WTC11 (cell line): ENCODE results near the gene TMPRSS12. TPM values are rescaled to one million over a fixed set of nuclear protein-coding genes. Genes with fewer than 3 reads are reported as not detected.

Experiments used
- ATAC-seq: fragments of 200-7000 bp; cut with Tn5 transposase; 2 replicates; pipeline ENCODE4 v1.10.0; 2021; ENCODE audit warnings: mild to moderate bottlenecking, moderate library complexity
- CTCF ChIA-PET: fragments of 300-600 bp; sonication (Branson Sonifier 250); formaldehyde crosslinking; loops from one replicate; lab custom pipeline; 2021; ENCODE audit warnings: antibody characterized with exemption; lab: Charles Lee
- POLR2A ChIA-PET: fragments of 350-600 bp; sonication (Branson Sonifier 250); formaldehyde crosslinking; loops from one replicate; lab custom pipeline; 2021; ENCODE audit warnings: antibody characterized with exemption; lab: Charles Lee
- DNase-seq: peaks from one replicate; pipeline ENCODE4 v3.0.0; 2021; ENCODE audit warnings: low spot score
- H3K27ac Mint-ChIP-seq: 2 replicates; pipeline ENCODE4 v1.8.0; 2021; ENCODE audit warnings: mixed read lengths
- H3K27me3 Mint-ChIP-seq: 2 replicates; pipeline ENCODE4 v1.8.0; 2021; ENCODE audit warnings: low read depth, mild to moderate bottlenecking, moderate library complexity, mixed read lengths
- H3K36me3 Mint-ChIP-seq: 2 replicates; pipeline ENCODE4 v1.8.0; 2021; ENCODE audit warnings: mixed read lengths
- H3K4me1 Mint-ChIP-seq: 2 replicates; pipeline ENCODE4 v1.8.0; 2022; ENCODE audit warnings: mixed read lengths
- H3K4me3 Mint-ChIP-seq: 2 replicates; pipeline ENCODE4 v1.8.0; 2021; ENCODE audit warnings: mild to moderate bottlenecking, moderate library complexity, mixed read lengths
- H3K9me3 Mint-ChIP-seq: 2 replicates; pipeline ENCODE4 v1.8.0; 2021; ENCODE audit warnings: mixed read lengths
- CREM ChIP-seq: sonication (generic); formaldehyde crosslinking; IDR thresholded peaks from 2 replicates; pipeline ENCODE4 v1.8.1; 2022; ENCODE audit warnings: mild to moderate bottlenecking, missing genetic modification reagents, moderate library complexity
- ETV6 ChIP-seq: sonication (generic); formaldehyde crosslinking; IDR thresholded peaks from 2 replicates; pipeline ENCODE4 v1.8.1; 2022; ENCODE audit warnings: mild to moderate bottlenecking, missing genetic modification reagents
- IRF2 ChIP-seq: sonication (generic); formaldehyde crosslinking; IDR thresholded peaks from 2 replicates; pipeline ENCODE4 v1.8.0; 2022; ENCODE audit warnings: low read depth, missing genetic modification reagents, borderline replicate concordance
- JAZF1 ChIP-seq: fragments of 250-450 bp; sonication (Bioruptor Pico); IDR thresholded peaks from 2 replicates; pipeline ENCODE4 v1.9.0; 2021; ENCODE audit warnings: moderate library complexity, mild to moderate bottlenecking, inconsistent platforms
- NFATC4 ChIP-seq: fragments of 250-450 bp; sonication (Bioruptor Pico); IDR thresholded peaks from 2 replicates; pipeline ENCODE4 v1.9.0; 2021; ENCODE audit warnings: mild to moderate bottlenecking
- NFE2L1 ChIP-seq: sonication (generic); formaldehyde crosslinking; IDR thresholded peaks from 2 replicates; pipeline ENCODE4 v1.8.1; 2023; ENCODE audit warnings: missing genetic modification reagents
- NFYB ChIP-seq: sonication (generic); formaldehyde crosslinking; conservative IDR thresholded peaks from 2 replicates; pipeline ENCODE4 v1.8.0; 2022; ENCODE audit warnings: low read depth, missing genetic modification reagents
- NR2C2 ChIP-seq: sonication (generic); formaldehyde crosslinking; IDR thresholded peaks from 2 replicates; pipeline ENCODE4 v1.8.0; 2022; ENCODE audit warnings: mild to moderate bottlenecking, missing genetic modification reagents
- PRRX2 ChIP-seq: fragments of 250-450 bp; sonication (Bioruptor Pico); IDR thresholded peaks from 2 replicates; pipeline ENCODE4 v1.8.0; 2021; ENCODE audit warnings: mild to moderate bottlenecking
- RORB ChIP-seq: fragments of 250-450 bp; sonication (Bioruptor Pico); IDR thresholded peaks from 2 replicates; pipeline ENCODE4 v1.9.0; 2021; ENCODE audit warnings: mild to moderate bottlenecking
- SMAD4 ChIP-seq: sonication (generic); formaldehyde crosslinking; IDR thresholded peaks from 2 replicates; pipeline ENCODE4 v1.8.0; 2022; ENCODE audit warnings: mild to moderate bottlenecking, missing genetic modification reagents
- SOX15 ChIP-seq: fragments of 250-450 bp; sonication (Bioruptor Pico); IDR thresholded peaks from 2 replicates; pipeline ENCODE4 v1.9.0; 2021; ENCODE audit warnings: mild to moderate bottlenecking
- TP53 ChIP-seq: sonication (generic); formaldehyde crosslinking; IDR thresholded peaks from 2 replicates; pipeline ENCODE4 v1.8.1; 2023; ENCODE audit warnings: mild to moderate bottlenecking, missing genetic modification reagents
- ZBTB21 ChIP-seq: sonication (generic); formaldehyde crosslinking; IDR thresholded peaks from 2 replicates; pipeline ENCODE4 v1.8.1; 2023; ENCODE audit warnings: mild to moderate bottlenecking, missing genetic modification reagents, borderline replicate concordance
- ZNF263 ChIP-seq: sonication (generic); formaldehyde crosslinking; IDR thresholded peaks from 2 replicates; pipeline ENCODE4 v1.8.1; 2022; ENCODE audit warnings: low read depth, mild to moderate bottlenecking, moderate library complexity, missing genetic modification reagents
- ZNF317 ChIP-seq: sonication (generic); formaldehyde crosslinking; IDR thresholded peaks from 2 replicates; pipeline ENCODE4 v1.8.1; 2023; ENCODE audit warnings: low read depth, mild to moderate bottlenecking, moderate library complexity, missing genetic modification reagents, borderline replicate concordance
- ZNF416 ChIP-seq: fragments of 250-450 bp; sonication (Bioruptor Pico); IDR thresholded peaks from 2 replicates; pipeline ENCODE4 v1.9.0; 2021; ENCODE audit warnings: mild to moderate bottlenecking, inconsistent platforms
- ZNF423 ChIP-seq: fragments of 250-450 bp; sonication (Bioruptor Pico); IDR thresholded peaks from 2 replicates; pipeline ENCODE4 v2.1.2; 2022; ENCODE audit warnings: mild to moderate bottlenecking, moderate library complexity
- total RNA-seq: library from RNA; stranded (reverse); gene quantifications from 3 replicates; pipeline ENCODE4 v1.2.3, GENCODE V29; 2021
- TF ChIP-seq, protein P1 (sequence below): sonication (generic); formaldehyde crosslinking; IDR thresholded peaks from 2 replicates; pipeline ENCODE4 v1.8.1; 2023; ENCODE audit warnings: mild to moderate bottlenecking, missing genetic modification reagents, borderline replicate concordance
- TF ChIP-seq, protein P2 (sequence below): sonication (generic); formaldehyde crosslinking; IDR thresholded peaks from 2 replicates; pipeline ENCODE4 v1.8.1; 2023; ENCODE audit warnings: mild to moderate bottlenecking, moderate library complexity, missing genetic modification reagents
- TF ChIP-seq, protein P3 (sequence below): sonication (generic); formaldehyde crosslinking; IDR thresholded peaks from 2 replicates; pipeline ENCODE4 v1.8.0; 2022; ENCODE audit warnings: missing genetic modification reagents
- TF ChIP-seq, protein P4 (sequence below): sonication (generic); formaldehyde crosslinking; IDR thresholded peaks from 2 replicates; pipeline ENCODE4 v1.8.1; 2022; ENCODE audit warnings: missing genetic modification reagents, borderline replicate concordance
- TF ChIP-seq, protein P5 (sequence below): sonication (generic); formaldehyde crosslinking; IDR thresholded peaks from 2 replicates; pipeline ENCODE4 v1.8.0; 2022; ENCODE audit warnings: mild to moderate bottlenecking, missing genetic modification reagents

The TMPRSS12 gene
- total RNA-seq, 1 experiment from 2014 or later, result not detected

DNA sequence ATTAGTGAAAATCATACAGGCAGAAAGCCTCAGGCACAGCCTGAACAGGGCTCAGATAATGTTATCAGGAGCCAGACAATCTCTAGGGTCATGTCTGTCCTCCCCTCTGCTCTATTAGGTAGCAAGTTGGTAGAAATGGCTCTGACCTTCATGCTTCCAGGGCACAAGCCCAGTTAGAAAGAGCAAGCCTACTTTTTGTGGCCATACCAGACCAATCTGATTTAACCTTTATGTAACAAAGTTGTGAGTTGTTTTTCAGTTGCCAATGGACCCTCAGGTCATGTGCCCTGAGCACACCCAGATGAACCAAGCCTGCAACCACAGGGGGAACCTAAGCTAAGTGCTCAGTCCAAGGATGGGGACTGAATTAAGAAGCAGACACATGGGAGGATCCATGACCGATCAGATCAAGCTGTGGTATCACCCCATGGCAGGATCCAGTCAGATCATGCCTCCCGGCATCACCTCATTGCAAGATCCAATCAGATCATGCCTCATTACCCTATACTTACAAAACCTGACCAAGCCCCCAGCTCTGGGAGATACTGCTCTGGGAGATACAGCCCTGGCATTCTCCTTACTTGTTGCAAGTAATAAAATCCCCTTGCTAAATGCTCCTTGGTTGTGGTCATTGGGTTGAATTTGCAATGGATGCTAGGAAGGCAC lies 90.9 kb downstream of the TMPRSS12 start (continued):
- TF ChIP-seq, protein P1, sequence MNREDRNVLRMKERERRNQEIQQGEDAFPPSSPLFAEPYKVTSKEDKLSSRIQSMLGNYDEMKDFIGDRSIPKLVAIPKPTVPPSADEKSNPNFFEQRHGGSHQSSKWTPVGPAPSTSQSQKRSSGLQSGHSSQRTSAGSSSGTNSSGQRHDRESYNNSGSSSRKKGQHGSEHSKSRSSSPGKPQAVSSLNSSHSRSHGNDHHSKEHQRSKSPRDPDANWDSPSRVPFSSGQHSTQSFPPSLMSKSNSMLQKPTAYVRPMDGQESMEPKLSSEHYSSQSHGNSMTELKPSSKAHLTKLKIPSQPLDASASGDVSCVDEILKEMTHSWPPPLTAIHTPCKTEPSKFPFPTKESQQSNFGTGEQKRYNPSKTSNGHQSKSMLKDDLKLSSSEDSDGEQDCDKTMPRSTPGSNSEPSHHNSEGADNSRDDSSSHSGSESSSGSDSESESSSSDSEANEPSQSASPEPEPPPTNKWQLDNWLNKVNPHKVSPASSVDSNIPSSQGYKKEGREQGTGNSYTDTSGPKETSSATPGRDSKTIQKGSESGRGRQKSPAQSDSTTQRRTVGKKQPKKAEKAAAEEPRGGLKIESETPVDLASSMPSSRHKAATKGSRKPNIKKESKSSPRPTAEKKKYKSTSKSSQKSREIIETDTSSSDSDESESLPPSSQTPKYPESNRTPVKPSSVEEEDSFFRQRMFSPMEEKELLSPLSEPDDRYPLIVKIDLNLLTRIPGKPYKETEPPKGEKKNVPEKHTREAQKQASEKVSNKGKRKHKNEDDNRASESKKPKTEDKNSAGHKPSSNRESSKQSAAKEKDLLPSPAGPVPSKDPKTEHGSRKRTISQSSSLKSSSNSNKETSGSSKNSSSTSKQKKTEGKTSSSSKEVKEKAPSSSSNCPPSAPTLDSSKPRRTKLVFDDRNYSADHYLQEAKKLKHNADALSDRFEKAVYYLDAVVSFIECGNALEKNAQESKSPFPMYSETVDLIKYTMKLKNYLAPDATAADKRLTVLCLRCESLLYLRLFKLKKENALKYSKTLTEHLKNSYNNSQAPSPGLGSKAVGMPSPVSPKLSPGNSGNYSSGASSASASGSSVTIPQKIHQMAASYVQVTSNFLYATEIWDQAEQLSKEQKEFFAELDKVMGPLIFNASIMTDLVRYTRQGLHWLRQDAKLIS (CRISPR knock-in tag), result no peak
- TF ChIP-seq NR2C2 (CRISPR knock-in tag), result no peak
- no peak for TF ChIP-seq SOX15 (CRISPR knock-in tag)

DNA sequence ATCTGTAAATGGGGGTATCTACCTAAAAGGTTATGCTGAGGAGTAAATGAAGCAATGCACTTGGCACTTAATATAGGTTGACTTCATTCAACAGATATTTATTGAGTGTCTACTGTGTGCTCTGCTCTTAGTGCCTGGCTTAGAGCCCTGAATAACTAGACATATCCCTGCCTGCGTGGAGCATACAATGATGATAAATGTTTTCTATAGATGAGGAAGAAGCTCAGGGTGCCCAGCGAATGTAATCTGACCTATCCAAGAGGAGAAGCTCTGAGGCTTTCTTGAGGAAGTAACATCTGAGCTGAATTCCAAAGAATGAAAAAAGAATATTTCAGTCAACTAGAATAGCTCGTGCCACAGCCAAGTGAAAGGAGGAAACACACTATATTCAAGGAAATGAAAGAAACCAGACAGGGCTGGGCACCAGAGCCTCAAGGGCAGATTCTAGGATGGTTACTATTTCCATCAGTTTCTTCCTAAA lies 91.7 kb downstream of the TMPRSS12 start:
- H3K27me3 Mint-ChIP-seq, result no peaks in the 10 kb centered on the region
- CTCF ChIA-PET, result interaction anchor here (0.5 kb wide), 1 partner anchor 16 kb away, joined by 3 read pairs; no protein-coding TSS in a partner anchor

More for the DNA sequence above, 91.7 kb downstream of the TMPRSS12 start:
- Mint-ChIP-seq H3K4me3 (no peak overlapping the region), H3K9me3 (no peaks in the 10 kb centered on the region), H3K4me1 (peaks cover 36% of the 10 kb centered on the region), H3K36me3 (peaks cover 7% of the 10 kb centered on the region; the same call in 1 of the 2 replicates), H3K27ac (peak overlapping the region; percentile 11; the same call in 1 of the 2 replicates)
- ATAC-seq (no peak), DNase-seq (no peak)
- no peak for TF ChIP-seq ZNF416 (CRISPR knock-in tag)
- no peak for TF ChIP-seq NFYB
- no peak for TF ChIP-seq SMAD4 (CRISPR knock-in tag)
- no peak for TF ChIP-seq ZNF423
- TF ChIP-seq, protein P2, sequence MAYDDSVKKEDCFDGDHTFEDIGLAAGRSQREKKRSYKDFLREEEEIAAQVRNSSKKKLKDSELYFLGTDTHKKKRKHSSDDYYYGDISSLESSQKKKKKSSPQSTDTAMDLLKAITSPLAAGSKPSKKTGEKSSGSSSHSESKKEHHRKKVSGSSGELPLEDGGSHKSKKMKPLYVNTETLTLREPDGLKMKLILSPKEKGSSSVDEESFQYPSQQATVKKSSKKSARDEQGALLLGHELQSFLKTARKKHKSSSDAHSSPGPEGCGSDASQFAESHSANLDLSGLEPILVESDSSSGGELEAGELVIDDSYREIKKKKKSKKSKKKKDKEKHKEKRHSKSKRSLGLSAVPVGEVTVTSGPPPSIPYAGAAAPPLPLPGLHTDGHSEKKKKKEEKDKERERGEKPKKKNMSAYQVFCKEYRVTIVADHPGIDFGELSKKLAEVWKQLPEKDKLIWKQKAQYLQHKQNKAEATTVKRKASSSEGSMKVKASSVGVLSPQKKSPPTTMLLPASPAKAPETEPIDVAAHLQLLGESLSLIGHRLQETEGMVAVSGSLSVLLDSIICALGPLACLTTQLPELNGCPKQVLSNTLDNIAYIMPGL, result no peak
- TF ChIP-seq CREM (CRISPR knock-in tag), result no peak
- no peak for TF ChIP-seq NFATC4 (CRISPR knock-in tag)
- no peak for TF ChIP-seq ZNF317
- TF ChIP-seq TP53 (CRISPR knock-in tag), result no peak
- TF ChIP-seq PRRX2 (CRISPR knock-in tag), result no peak
- no peak for TF ChIP-seq ZNF263 (CRISPR knock-in tag)
- TF ChIP-seq ETV6 (CRISPR knock-in tag), result no peak
- no peak for TF ChIP-seq RORB (CRISPR knock-in tag)
- TF ChIP-seq, protein P3, sequence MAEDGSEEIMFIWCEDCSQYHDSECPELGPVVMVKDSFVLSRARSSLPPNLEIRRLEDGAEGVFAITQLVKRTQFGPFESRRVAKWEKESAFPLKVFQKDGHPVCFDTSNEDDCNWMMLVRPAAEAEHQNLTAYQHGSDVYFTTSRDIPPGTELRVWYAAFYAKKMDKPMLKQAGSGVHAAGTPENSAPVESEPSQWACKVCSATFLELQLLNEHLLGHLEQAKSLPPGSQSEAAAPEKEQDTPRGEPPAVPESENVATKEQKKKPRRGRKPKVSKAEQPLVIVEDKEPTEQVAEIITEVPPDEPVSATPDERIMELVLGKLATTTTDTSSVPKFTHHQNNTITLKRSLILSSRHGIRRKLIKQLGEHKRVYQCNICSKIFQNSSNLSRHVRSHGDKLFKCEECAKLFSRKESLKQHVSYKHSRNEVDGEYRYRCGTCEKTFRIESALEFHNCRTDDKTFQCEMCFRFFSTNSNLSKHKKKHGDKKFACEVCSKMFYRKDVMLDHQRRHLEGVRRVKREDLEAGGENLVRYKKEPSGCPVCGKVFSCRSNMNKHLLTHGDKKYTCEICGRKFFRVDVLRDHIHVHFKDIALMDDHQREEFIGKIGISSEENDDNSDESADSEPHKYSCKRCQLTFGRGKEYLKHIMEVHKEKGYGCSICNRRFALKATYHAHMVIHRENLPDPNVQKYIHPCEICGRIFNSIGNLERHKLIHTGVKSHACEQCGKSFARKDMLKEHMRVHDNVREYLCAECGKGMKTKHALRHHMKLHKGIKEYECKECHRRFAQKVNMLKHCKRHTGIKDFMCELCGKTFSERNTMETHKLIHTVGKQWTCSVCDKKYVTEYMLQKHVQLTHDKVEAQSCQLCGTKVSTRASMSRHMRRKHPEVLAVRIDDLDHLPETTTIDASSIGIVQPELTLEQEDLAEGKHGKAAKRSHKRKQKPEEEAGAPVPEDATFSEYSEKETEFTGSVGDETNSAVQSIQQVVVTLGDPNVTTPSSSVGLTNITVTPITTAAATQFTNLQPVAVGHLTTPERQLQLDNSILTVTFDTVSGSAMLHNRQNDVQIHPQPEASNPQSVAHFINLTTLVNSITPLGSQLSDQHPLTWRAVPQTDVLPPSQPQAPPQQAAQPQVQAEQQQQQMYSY (CRISPR knock-in tag), result no peak
- TF ChIP-seq JAZF1 (CRISPR knock-in tag), result no peak
- TF ChIP-seq ZBTB21 (CRISPR knock-in tag), result no peak
- TF ChIP-seq IRF2 (CRISPR knock-in tag), result no peak
- TF ChIP-seq, protein P4, sequence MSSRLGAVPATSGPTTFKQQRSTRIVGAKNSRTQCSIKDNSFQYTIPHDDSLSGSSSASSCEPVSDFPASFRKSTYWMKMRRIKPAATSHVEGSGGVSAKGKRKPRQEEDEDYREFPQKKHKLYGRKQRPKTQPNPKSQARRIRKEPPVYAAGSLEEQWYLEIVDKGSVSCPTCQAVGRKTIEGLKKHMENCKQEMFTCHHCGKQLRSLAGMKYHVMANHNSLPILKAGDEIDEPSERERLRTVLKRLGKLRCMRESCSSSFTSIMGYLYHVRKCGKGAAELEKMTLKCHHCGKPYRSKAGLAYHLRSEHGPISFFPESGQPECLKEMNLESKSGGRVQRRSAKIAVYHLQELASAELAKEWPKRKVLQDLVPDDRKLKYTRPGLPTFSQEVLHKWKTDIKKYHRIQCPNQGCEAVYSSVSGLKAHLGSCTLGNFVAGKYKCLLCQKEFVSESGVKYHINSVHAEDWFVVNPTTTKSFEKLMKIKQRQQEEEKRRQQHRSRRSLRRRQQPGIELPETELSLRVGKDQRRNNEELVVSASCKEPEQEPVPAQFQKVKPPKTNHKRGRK (CRISPR knock-in tag), result no peak
- TF ChIP-seq, protein P5, sequence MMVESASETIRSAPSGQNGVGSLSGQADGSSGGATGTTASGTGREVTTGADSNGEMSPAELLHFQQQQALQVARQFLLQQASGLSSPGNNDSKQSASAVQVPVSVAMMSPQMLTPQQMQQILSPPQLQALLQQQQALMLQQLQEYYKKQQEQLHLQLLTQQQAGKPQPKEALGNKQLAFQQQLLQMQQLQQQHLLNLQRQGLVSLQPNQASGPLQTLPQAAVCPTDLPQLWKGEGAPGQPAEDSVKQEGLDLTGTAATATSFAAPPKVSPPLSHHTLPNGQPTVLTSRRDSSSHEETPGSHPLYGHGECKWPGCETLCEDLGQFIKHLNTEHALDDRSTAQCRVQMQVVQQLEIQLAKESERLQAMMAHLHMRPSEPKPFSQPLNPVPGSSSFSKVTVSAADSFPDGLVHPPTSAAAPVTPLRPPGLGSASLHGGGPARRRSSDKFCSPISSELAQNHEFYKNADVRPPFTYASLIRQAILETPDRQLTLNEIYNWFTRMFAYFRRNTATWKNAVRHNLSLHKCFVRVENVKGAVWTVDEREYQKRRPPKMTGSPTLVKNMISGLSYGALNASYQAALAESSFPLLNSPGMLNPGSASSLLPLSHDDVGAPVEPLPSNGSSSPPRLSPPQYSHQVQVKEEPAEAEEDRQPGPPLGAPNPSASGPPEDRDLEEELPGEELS (CRISPR knock-in tag), result no peak
- TF ChIP-seq NFE2L1 (CRISPR knock-in tag), result no peak
- POLR2A ChIA-PET, result no interaction called here
